Pancreas (tissue), 10 donors: ENCODE data around the gene ALG12. TPM values are rescaled to one million over a fixed set of nuclear protein-coding genes. Genes with fewer than 3 reads are reported as not detected.

Experiments
- ATAC-seq, 4 donors: fragments of 200-7000 bp; cut with Tn5 transposase; one replicate each; pipeline versions ENCODE4 v1.8.0 to v1.9.1; 2020; ENCODE audit warnings: mild to moderate bottlenecking in 4 of 4, moderate library complexity in 4 of 4
- DNase-seq, 6 donors: peaks; one replicate each; pipeline ENCODE4 v3.0.0-alpha.2; 2020
- FAIRE-seq: peaks from 2 replicates; lab custom pipeline; 2012; peaks lifted over from hg19 to GRCh38; lab: Jason Lieb, UNC
- H3K27ac ChIP-seq, 4 donors: fragments of 200-600 bp; sonication (generic); 1 replicate in 3 of 4; 2 replicates in 1 of 4; pipeline versions ENCODE4 v1.5.0 to v1.8.0; 2020
- H3K27me3 ChIP-seq, 4 donors: fragments of 200-600 bp; one replicate each; pipeline ENCODE4 v1.8.0; 2021
- H3K36me3 ChIP-seq, 3 donors: fragments of 200-600 bp; sonication (generic) in 1 of 3; one replicate each; pipeline versions ENCODE4 v1.5.0 to v1.8.0; 2020 to 2021
- H3K4me1 ChIP-seq, 3 donors: fragments of 200-600 bp; one replicate each; pipeline ENCODE4 v1.8.0; 2021
- H3K4me3 ChIP-seq, 4 donors: fragments of 200-600 bp; sonication (generic) in 2 of 4; one replicate each; pipeline versions ENCODE4 v1.5.0 to v1.8.0; 2020 to 2021
- H3K9me3 ChIP-seq, 4 donors: fragments of 200-600 bp; one replicate each; pipeline ENCODE4 v1.8.0; 2021
- CTCF ChIP-seq, 4 donors: fragments of 200-600 bp; sonication (generic) in 3 of 4; IDR thresholded peaks; one replicate each; pipeline versions ENCODE4 v1.5.0 to v1.8.0; 2021; ENCODE audit warnings: antibody characterized with exemption in 4 of 4
- WGBS, 2 donors: extraction: QIAGEN DNeasy Blood & Tissue Kit; methylation state at CpG; one replicate each; pipeline ENCODE4 v1.1.7; 2013; 5-methylcytosine and 5-hydroxymethylcytosine counted together
- intact Hi-C, 3 donors: fragments of 100-400 bp; cut with DNase I; formaldehyde crosslinking; loops; one replicate each; pipeline versions ENCODE4 v1.11.1 to v1.14.2; 2022
- polyA plus RNA-seq, 2 donors: library from polyadenylated mRNA; stranded (reverse); fragments of 200-250 nt; gene quantifications; one replicate each; pipeline ENCODE4 v1.2.3, GENCODE V29; 2013
- total RNA-seq, 6 donors: library from RNA; stranded (reverse); fragmentation: NEBNext Ultra II Directional in 4 of 6; extraction: Animal tissue kit (Norgen Biotek cat#: 25700) in 4 of 6; gene quantifications; one replicate each; pipeline versions ENCODE4 v1.2.1 to v1.2.4, GENCODE V29; 2021 to 2023
- donor health status: healthy with polysubstance abuse.
- donor health status: DM: no; HTN: no; CAD: no; lungs with moderate emphysema.
- donor health status: DM: no; HTN: no; CAD: no.
- donor health status: control.
- donor health status: control.
- donor health status: Bipolar disorder and iron deficiency.
- donor health status: DM: yes; HTN: yes; CAD: no.
- donor health status: DM: no; HTN: no; CAD: no.
- donor health status: DM: no; HTN: no; CAD: no.
- donor health status: DM: yes; HTN: yes; CAD: no.

The ALG12 gene
- total and polyA plus RNA-seq, 8 donors, result 7.1 to 13.1 (median 10.8) TPM

GRCh38 chr22:49941507-49942316 lies 23.5 kb upstream of the ALG12 start:
- Histone ChIP-seq H3K4me1 (peaks cover 6 to 10% (median 9%) of the 10 kb centered on the region in 3 donors), H3K27ac (no peak overlapping the region), H3K36me3 (no peaks in the 10 kb centered on the region), H3K27me3 (no peaks in the 10 kb centered on the region), H3K4me3 (no peak overlapping the region), H3K9me3 (no peaks in the 10 kb centered on the region)
- DNase-seq (peak in 3 of 6 donors; percentile 8 to 48 (median 22)), ATAC-seq (no peak), FAIRE-seq (no peak)
- no peak for TF ChIP-seq CTCF (IDR thresholded peaks at IDR 0.05)
- WGBS, 2 donors, result 94 to 96% methylated on average over 16 to 17 of the region's 17 CpGs
- intact Hi-C loops, result no loop called here

- no peaks in the 10 kb centered on the region for H3K9me3 ChIP-seq
- TF ChIP-seq CTCF (IDR thresholded peaks at IDR 0.05), result no peak
- FAIRE-seq (no peak), ATAC-seq (no peak), DNase-seq (peak; percentile 10 to 73 (median 45))
- no peaks in the 10 kb centered on the region for H3K27me3 ChIP-seq
- WGBS, 2 donors, result 84% methylated on average over 19 of the region's 19 CpGs
- no peaks in the 10 kb centered on the region for H3K36me3 ChIP-seq
- no peak overlapping the region for H3K4me3 ChIP-seq
- peaks cover 14 to 22% (median 18%) of the 10 kb centered on the region in 3 donors for H3K4me1 ChIP-seq
- peak overlapping the region in 1 of 4 donors; percentile 95 for H3K27ac ChIP-seq
- intact Hi-C loops, result no loop called here
These were observed 20.4 kb upstream of the ALG12 start for GRCh38 chr22:49938565-49939136.

- Histone ChIP-seq H3K4me1 (peaks cover 14 to 23% (median 19%) of the 10 kb centered on the region in 3 donors), H3K9me3 (no peaks in the 10 kb centered on the region), H3K27me3 (no peaks in the 10 kb centered on the region), H3K36me3 (no peaks in the 10 kb centered on the region), H3K27ac (peak overlapping the region; percentile 19 to 95 (median 76)), H3K4me3 (no peak overlapping the region)
- ATAC-seq (no peak), DNase-seq (peak; percentile 36 to 70 (median 46)), FAIRE-seq (no peak)
- intact Hi-C loops, result no loop called here
- 78 to 81% methylated on average over 27 of the region's 27 CpGs for WGBS, 2 donors
- TF ChIP-seq CTCF (IDR thresholded peaks at IDR 0.05), result no peak
These were observed 19.7 kb upstream of the ALG12 start for GRCh38 chr22:49937758-49938564.

GRCh38 chr22:49936973-49937757 lies 18.9 kb upstream of the ALG12 start:
- peaks cover 14 to 23% (median 19%) of the 10 kb centered on the region in 3 donors for H3K4me1 ChIP-seq
- intact Hi-C loops, result no loop called here
- no peak overlapping the region for H3K4me3 ChIP-seq
- FAIRE-seq (no peak), ATAC-seq (no peak), DNase-seq (peak in 5 of 6 donors; percentile 25 to 75 (median 44))
- TF ChIP-seq CTCF (IDR thresholded peaks at IDR 0.05), result no peak
- 78 to 79% methylated on average over 19 to 21 of the region's 21 CpGs for WGBS, 2 donors
- H3K27me3 ChIP-seq, result no peaks in the 10 kb centered on the region
- peak overlapping the region; percentile 42 to 95 (median 76) for H3K27ac ChIP-seq
- no peaks in the 10 kb centered on the region for H3K36me3 ChIP-seq
- no peaks in the 10 kb centered on the region for H3K9me3 ChIP-seq
